SW480 (cell line): ENCODE measurements around the gene NXPE4.
"Not testable (repeated sequence)": the region's sequence is repeated elsewhere in the genome, so short reads cannot be mapped to it uniquely, and the experiment has no call there.

Source experiments
- DNase-seq: peaks from one replicate; pipeline ENCODE4 v3.0.0-alpha.2; 2016; ENCODE audit warnings: low spot score

NXPE4 gene

GRCh38 chr11:114595571-114595970, at the start of gene NXPE4:
Gene NXPE4 (minus strand): TSS chr11:114595786. CDS start chr11:114594759, 1,027 bp downstream.
- no peak for DNase-seq

GRCh38 chr11:114639440-114639839, 43.9 kb upstream of the NXPE4 start:
- not testable (repeated sequence) for DNase-seq

- DNase-seq, result not testable (repeated sequence)
Measured at GRCh38 chr11:114631445-114631965, 35.9 kb upstream of the NXPE4 start.

- DNase-seq, result no peak
Measured at GRCh38 chr11:114625294-114625693, 29.7 kb upstream of the NXPE4 start.

GRCh38 chr11:114624455-114625207, 29.0 kb upstream of the NXPE4 start:
- DNase-seq, result no peak

- no peak for DNase-seq
Measured at GRCh38 chr11:114623720-114624119, 28.1 kb upstream of the NXPE4 start.

- no peak for DNase-seq
Measured at GRCh38 chr11:114622858-114623257, 27.3 kb upstream of the NXPE4 start.

GRCh38 chr11:114621950-114622809, 26.6 kb upstream of the NXPE4 start:
- no peak for DNase-seq

GRCh38 chr11:114621072-114621471, 25.5 kb upstream of the NXPE4 start:
- DNase-seq, result no peak

GRCh38 chr11:114619659-114620173, 24.1 kb upstream of the NXPE4 start:
- no peak for DNase-seq

- no peak for DNase-seq
Measured at GRCh38 chr11:114618139-114618538, 22.6 kb upstream of the NXPE4 start.

- DNase-seq, result no peak
Measured at GRCh38 chr11:114617157-114618124, 21.9 kb upstream of the NXPE4 start.

GRCh38 chr11:114616516-114616915, 20.9 kb upstream of the NXPE4 start:
- no peak for DNase-seq

GRCh38 chr11:114615448-114616361, 20.1 kb upstream of the NXPE4 start:
- DNase-seq, result no peak

- no peak for DNase-seq
Measured at GRCh38 chr11:114614127-114614720, 18.6 kb upstream of the NXPE4 start.

- DNase-seq, result not testable (repeated sequence)
Measured at GRCh38 chr11:114613094-114613493, 17.5 kb upstream of the NXPE4 start.

- DNase-seq, result no peak
Measured at GRCh38 chr11:114612686-114613085, 17.1 kb upstream of the NXPE4 start.

GRCh38 chr11:114612199-114612598, 16.6 kb upstream of the NXPE4 start:
- not testable (repeated sequence) for DNase-seq

GRCh38 chr11:114610984-114611944, 15.7 kb upstream of the NXPE4 start:
- no peak for DNase-seq
